ENCODE data around the gene SFN.

SFN gene

DNA sequence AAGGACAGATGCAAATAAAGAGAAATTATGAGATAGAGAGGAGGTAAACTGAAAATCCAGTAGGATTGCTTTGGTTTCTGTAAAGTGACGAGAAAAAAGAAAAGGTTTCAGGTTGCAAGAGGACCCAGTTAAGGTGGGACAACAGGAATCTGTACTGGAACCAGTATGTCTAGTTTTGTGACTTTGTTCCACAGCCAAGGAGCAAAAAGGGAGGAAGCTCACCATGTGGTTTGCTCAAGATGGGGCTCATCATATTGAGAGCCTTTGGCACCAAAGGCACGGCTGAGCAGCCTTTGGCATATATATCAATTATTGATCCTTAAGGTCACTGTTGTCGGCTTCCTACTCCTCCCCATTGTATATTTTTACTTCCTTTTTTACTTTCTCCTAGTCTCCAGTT lies 38.2 kb upstream of the SFN start:
- Histone ChIP-seq H3K4me1 (ENCODE audit: control insufficient read depth in 1 of 2, insufficient read depth in 1 of 2, low read depth in 1 of 2, low read length in 1 of 2) (peaks cover 44 to 52% of the 10 kb centered on the region in 2 experiments), H3K9me3 (no peaks in the 10 kb centered on the region), H3K27me3 (no peaks in the 10 kb centered on the region), H3K27ac (no peak overlapping the region), H3K36me3 (peaks cover 9% of the 10 kb centered on the region), H3K4me3 (ENCODE audit: low read depth in 1 of 2, low read length in 1 of 2) (no peak overlapping the region)
- TF ChIP-seq, protein P1, sequence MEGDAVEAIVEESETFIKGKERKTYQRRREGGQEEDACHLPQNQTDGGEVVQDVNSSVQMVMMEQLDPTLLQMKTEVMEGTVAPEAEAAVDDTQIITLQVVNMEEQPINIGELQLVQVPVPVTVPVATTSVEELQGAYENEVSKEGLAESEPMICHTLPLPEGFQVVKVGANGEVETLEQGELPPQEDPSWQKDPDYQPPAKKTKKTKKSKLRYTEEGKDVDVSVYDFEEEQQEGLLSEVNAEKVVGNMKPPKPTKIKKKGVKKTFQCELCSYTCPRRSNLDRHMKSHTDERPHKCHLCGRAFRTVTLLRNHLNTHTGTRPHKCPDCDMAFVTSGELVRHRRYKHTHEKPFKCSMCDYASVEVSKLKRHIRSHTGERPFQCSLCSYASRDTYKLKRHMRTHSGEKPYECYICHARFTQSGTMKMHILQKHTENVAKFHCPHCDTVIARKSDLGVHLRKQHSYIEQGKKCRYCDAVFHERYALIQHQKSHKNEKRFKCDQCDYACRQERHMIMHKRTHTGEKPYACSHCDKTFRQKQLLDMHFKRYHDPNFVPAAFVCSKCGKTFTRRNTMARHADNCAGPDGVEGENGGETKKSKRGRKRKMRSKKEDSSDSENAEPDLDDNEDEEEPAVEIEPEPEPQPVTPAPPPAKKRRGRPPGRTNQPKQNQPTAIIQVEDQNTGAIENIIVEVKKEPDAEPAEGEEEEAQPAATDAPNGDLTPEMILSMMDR (IDR thresholded peaks at IDR 0.05), result no peak

DNA sequence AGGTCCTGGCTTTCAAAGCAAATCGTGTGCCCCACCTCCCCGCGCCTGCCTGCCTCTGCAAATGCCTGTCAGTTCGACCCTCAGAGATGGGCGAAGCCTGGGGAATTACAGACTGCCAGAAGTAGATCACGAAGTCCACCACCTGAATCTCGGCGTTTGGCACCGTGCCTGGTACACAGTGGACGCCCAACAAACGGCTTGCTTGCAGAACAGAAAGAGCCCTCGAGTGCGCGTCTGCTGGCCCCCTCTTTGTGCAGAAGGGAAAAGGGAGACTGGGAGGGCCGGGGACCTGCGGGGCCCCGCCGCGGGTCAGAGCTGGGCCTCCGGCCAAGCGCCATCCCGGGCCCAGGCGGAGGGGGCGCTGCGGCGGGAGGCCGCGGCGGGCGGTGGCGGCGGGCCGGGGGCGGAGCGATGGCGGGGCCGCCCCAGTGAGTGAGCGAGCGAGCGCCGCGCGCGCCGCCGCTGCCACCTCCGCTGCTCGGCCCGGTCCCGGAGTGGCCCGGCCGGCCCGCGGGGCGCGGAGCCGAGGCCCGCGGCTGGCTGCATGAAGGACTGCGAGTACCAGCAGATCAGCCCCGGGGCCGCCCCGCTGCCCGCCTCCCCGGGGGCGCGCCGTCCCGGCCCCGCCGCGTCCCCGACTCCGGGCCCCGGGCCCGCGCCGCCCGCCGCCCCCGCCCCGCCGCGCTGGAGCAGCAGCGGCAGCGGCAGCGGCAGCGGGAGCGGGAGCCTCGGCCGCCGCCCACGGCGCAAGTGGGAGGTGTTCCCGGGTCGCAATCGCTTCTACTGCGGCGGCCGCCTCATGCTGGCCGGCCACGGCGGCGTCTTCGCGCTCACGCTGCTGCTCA lies 36.5 kb upstream of the SFN start, which contains the start of gene ZDHHC18:
TSS of gene ZDHHC18 (plus strand) at position 428 of the 845 bp plus-strand sequence. CDS start at position 545, 117 bp downstream.
- Histone ChIP-seq H3K27me3 (no peaks in the 10 kb centered on the region), H3K4me1 (ENCODE audit: control insufficient read depth in 1 of 2, insufficient read depth in 1 of 2, low read depth in 1 of 2, low read length in 1 of 2) (peaks cover 47 to 55% of the 10 kb centered on the region in 2 experiments), H3K36me3 (peaks cover 14% of the 10 kb centered on the region), H3K9me3 (no peaks in the 10 kb centered on the region), H3K4me3 (ENCODE audit: low read depth in 1 of 2, low read length in 1 of 2) (peak within 1 kb of the TSS; percentile 76 to 100), H3K27ac (peak within 1 kb of the TSS; percentile 93)
- TF ChIP-seq, protein P1 (IDR thresholded peaks at IDR 0.05), result peak; percentile 92

DNA sequence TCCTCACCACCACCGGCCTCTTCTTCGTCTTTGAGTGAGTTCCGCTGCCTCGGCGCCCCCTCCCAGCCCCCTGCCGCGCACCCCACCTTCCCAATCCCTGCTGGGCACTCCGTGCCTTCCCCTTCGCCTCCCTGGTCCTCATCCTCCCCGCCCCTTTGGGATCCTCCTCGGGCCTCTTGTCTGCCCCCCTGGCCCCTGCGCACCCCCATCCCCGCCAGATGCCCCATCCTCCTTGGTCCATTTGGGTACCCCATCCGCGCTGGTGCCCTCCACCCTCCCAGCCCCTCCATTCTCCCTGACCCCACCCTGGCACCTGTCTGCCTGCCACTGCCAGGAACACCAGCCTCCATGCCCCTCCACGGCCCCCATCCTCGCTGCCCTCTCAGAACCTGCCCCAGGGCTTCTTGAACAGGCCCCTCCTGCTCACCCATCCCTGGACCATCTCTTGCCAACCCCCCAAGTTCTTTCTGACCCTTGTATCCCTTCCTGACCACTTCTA lies 35.8 kb upstream of the SFN start:
- TF ChIP-seq, protein P1 (IDR thresholded peaks at IDR 0.05), result no peak
- Histone ChIP-seq H3K4me1 (ENCODE audit: control insufficient read depth in 1 of 2, insufficient read depth in 1 of 2, low read depth in 1 of 2, low read length in 1 of 2) (peaks cover 51 to 62% of the 10 kb centered on the region in 2 experiments), H3K9me3 (no peaks in the 10 kb centered on the region), H3K27ac (peak overlapping the region; percentile 93), H3K36me3 (peaks cover 18% of the 10 kb centered on the region), H3K27me3 (no peaks in the 10 kb centered on the region), H3K4me3 (ENCODE audit: low read depth in 1 of 2, low read length in 1 of 2) (peak overlapping the region; percentile 76 to 100)

DNA sequence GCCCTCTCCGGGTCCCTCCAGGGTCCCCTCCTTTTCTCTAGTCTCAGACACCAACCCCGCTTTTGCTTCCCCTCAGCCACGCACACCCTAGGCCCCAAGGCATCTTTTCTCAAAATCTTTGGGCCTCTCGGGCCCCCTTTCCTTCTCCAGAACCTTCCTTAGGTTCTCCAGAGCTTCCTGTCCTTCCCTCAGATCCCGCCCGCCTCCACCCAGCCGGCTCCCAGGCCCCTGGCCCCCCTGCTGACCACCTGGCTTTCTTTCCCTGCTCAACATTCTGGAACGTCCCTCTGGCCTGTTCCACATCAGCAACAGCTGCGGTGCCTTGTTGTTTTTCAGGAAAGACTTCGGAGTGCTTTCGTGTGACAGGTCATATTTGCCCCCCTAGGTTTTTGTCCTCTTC lies 35.3 kb upstream of the SFN start:
- peak overlapping the region; percentile 93 for H3K27ac ChIP-seq
- peaks cover 56 to 67% of the 10 kb centered on the region in 2 experiments for H3K4me1 ChIP-seq (ENCODE audit: control insufficient read depth in 1 of 2, insufficient read depth in 1 of 2, low read depth in 1 of 2, low read length in 1 of 2)
- TF ChIP-seq, protein P1 (IDR thresholded peaks at IDR 0.05), result no peak
- peak overlapping the region; percentile 76 to 100 for H3K4me3 ChIP-seq (ENCODE audit: low read depth in 1 of 2, low read length in 1 of 2)
- no peaks in the 10 kb centered on the region for H3K9me3 ChIP-seq
- H3K27me3 ChIP-seq, result no peaks in the 10 kb centered on the region
- H3K36me3 ChIP-seq, result peaks cover 23% of the 10 kb centered on the region

DNA sequence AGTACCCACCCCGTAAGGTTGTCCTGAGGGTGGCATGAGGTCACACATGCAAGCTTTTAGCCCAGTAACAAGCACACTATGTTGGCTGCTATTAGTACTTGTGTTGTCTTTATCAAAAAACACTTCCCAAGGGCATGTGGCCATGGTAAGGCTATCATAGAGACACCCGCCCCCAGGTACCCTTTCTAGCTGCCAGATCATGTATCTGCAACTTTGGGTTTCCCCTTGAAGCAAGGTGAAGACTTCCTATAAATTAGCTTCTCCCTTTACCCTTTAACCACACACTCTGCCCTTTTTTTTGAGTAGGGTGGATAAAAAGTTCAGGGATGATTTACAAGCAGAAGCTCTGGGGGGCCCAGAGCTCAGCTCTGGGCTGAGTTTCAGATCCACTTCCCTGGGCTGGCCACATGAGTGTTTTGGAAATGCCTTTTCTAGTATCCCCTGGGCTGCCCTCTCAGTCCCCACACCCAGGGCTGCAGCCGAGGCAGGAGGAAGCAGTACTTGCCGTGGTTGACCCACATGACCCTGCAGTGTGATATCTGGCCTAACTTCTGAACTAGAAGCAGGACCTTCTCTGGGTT lies 34.4 kb upstream of the SFN start:
- TF ChIP-seq, protein P1 (IDR thresholded peaks at IDR 0.05), result no peak
- Histone ChIP-seq H3K4me1 (ENCODE audit: control insufficient read depth in 1 of 2, insufficient read depth in 1 of 2, low read depth in 1 of 2, low read length in 1 of 2) (peaks cover 63 to 75% of the 10 kb centered on the region in 2 experiments), H3K36me3 (peaks cover 31% of the 10 kb centered on the region), H3K4me3 (ENCODE audit: low read depth in 1 of 2, low read length in 1 of 2) (peak overlapping the region; percentile 76 to 100), H3K27me3 (no peaks in the 10 kb centered on the region), H3K9me3 (no peaks in the 10 kb centered on the region), H3K27ac (peak overlapping the region; percentile 93)
